ENCODE data around the gene PPP5C. TPM values are rescaled to one million over a fixed set of nuclear protein-coding genes. Genes with fewer than 3 reads are reported as not detected.

The PPP5C gene
- total and polyA plus RNA-seq, 2 of the 8 experiments (the other 6 are each of a cell fraction or from before 2014, with no cell fraction given) = 112 to 156 TPM

GRCh38 chr19:46366620-46367292 lies 19.9 kb downstream of the PPP5C start:
- H2BK5ac ChIP-seq (ENCODE audit: low read depth, low read length) = no peak overlapping the region

More at GRCh38 chr19:46366620-46367292, 19.9 kb downstream of the PPP5C start:
- DNase-seq (ENCODE audit: low read depth in 1 of 2, low spot score in 2 of 2) (no peak), FAIRE-seq (no peak)
- Histone ChIP-seq H4K8ac (ENCODE audit: extremely low read depth, insufficient read depth, low read length) (no peak overlapping the region), H3K23ac (ENCODE audit: insufficient read length) (no peak overlapping the region), H3K56ac (replicated peaks; ENCODE audit: insufficient read length, low read depth, low read length) (no peak overlapping the region), H4K5ac (ENCODE audit: insufficient read length, low read depth, low read length) (no peak overlapping the region), H3K36me3 (ENCODE audit: control insufficient read depth in 2 of 4, insufficient read depth in 4 of 4, low read length in 3 of 4) (peaks cover 0 to 15% (median 6%) of the 10 kb centered on the region in 4 experiments; a peak in 6 of 8 replicates), H2AFZ (ENCODE audit: low read length) (no peak overlapping the region), H3K4me3 (ENCODE audit: extremely low read depth in 1 of 4, insufficient read depth in 2 of 4, low read depth in 3 of 4, low read length in 4 of 4) (no peak overlapping the region), H2BK12ac (ENCODE audit: low read depth, low read length) (no peak overlapping the region), H4K91ac (replicated peaks; ENCODE audit: insufficient read length, low read length) (no peak overlapping the region), H3K9me3 (ENCODE audit: insufficient read depth in 2 of 2, low read depth in 1 of 2, low read length in 1 of 2) (no peaks in the 10 kb centered on the region), H3K79me1 (ENCODE audit: low read depth, low read length) (peaks cover 16% of the 10 kb centered on the region), H3K14ac (ENCODE audit: insufficient read length) (no peak overlapping the region), H3K27ac (ENCODE audit: low read depth, low read length) (no peak overlapping the region), H2BK20ac (ENCODE audit: low read length) (no peak overlapping the region), H2AK5ac (ENCODE audit: low read depth, low read length) (no peak overlapping the region), H2BK120ac (replicated peaks; ENCODE audit: low read depth, low read length) (no peak overlapping the region), H3K18ac (ENCODE audit: extremely low read depth, low read length) (no peak overlapping the region), H2BK15ac (ENCODE audit: low read length) (no peak overlapping the region), H3K4ac (replicated peaks; ENCODE audit: insufficient read length, low read depth, low read length) (no peak overlapping the region), H3K79me2 (ENCODE audit: control insufficient read depth in 1 of 2, insufficient read depth in 2 of 2, low read length in 2 of 2) (peaks cover 3 to 65% of the 10 kb centered on the region in 2 experiments; a peak in 3 of 4 replicates), H4K20me1 (replicated peaks in 1 of 2; ENCODE audit: control insufficient read depth in 1 of 2, insufficient read depth in 2 of 2, low read length in 2 of 2) (peaks cover 3 to 18% of the 10 kb centered on the region in 2 experiments), H3K4me1 (replicated peaks in 1 of 4; ENCODE audit: control insufficient read depth in 3 of 4, insufficient read depth in 4 of 4, low read length in 3 of 4) (peaks cover 0 to 7% (median 4%) of the 10 kb centered on the region in 4 experiments), H3K9ac (replicated peaks in 1 of 4; ENCODE audit: extremely low read depth in 1 of 4, low read depth in 3 of 4, low read length in 3 of 4) (no peak overlapping the region), H3K23me2 (ENCODE audit: low read depth, low read length) (no peaks in the 10 kb centered on the region), H3K4me2 (ENCODE audit: insufficient read depth in 1 of 2, low read depth in 2 of 2, low read length in 2 of 2) (no peak overlapping the region), H3K27me3 (replicated peaks in 1 of 4; ENCODE audit: control insufficient read depth in 3 of 4, extremely low read depth in 1 of 4, insufficient read depth in 3 of 4, low read length in 3 of 4) (no peaks in the 10 kb centered on the region)
- ChIA-PET POLR2A (ENCODE audit: partially characterized antibody) (interaction anchor here (3.3 kb wide), 1 partner anchor 14 kb away, joined by 11 read pairs; no protein-coding TSS in a partner anchor), CTCF (ENCODE audit: partially characterized antibody) (interaction anchor here (0.6 to 7.5 kb wide), 6 partner anchors 13 to 288 kb away, joined by 3 to 58 read pairs (median 4); partner anchors contain the start of gene PPP5C)
- TF ChIP-seq KDM5A (IDR thresholded peaks at IDR 0.05; ENCODE audit: low read length) = no peak
- 89% methylated on average over 9 of the region's 9 CpGs; no CpG with 5 or more reads in 1 of the 2 experiments for WGBS, 2 experiments (ENCODE audit: extremely low coverage in 1 of 2, insufficient coverage in 1 of 2, insufficient read length in 1 of 2, insufficient replicate concordance in 2 of 2, low coverage in 1 of 2, low lambda C conversion rate in 2 of 2, missing lambda C conversion rate in 1 of 2)

Measured in H1 (cell line).